ENCODE data around the gene SLC25A53.
"Not testable (repeated sequence)": the region's sequence is repeated elsewhere in the genome, so short reads cannot be mapped to it uniquely, and the experiment has no call there.

SLC25A53 gene

DNA sequence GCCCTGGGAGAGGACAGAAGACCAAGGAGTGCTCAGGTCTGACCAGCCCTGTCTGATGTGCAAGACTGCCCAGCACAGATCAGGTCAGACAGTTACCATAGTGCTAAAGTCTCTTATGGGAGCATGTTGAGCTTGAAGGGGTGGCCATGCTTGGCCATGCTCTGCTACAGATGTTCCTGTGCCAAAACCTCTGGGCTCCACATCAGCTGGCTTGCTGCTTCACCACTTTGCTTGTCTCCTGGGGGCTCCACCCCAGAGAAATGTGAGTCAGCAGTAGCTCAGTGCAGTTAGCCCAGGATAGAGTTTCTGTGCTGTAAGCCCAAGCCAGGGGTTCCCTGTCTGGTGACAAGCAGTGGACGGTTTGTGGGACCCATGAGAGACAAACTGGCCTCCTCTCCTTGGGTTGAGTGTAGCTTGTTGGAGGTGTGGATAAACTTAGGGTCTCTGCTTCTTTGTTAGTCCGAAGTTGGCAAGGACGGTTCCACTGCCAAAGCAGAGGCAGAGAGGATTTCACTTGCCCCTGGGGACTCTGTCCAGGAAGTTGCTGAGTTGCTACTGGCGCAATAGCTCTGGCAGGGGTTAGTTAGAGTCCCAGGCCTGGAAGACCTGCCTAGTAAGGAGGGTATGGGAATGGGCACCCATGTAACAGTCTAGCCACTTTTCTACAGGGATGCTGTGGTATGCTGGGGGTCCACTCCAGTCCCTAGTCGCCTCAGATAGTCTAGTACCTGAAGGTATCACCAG lies 72.1 kb downstream of the SLC25A53 start:
- no peak for TF ChIP-seq CTCF (conservative IDR thresholded peaks at IDR 0.05)
- H3K27ac ChIP-seq = no peak overlapping the region

DNA sequence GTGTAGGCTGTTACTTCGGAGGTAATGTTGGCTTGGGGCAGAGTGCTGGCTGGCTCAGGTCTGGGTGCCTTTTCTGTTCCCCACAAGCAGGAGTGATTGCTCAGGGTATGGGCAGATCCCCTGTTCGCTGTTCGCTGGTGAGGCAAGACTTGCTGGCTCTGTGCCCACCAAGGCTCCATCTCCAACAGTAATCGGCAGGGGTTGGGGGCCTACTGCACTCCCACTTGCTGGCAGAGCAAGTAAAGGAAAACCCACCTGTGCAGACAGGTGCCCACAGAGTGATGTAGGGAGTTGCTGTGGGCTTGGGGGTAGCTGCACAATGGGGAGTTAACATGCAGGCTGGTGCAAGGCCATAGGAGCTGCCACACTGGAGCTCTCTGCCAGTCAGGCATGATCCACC lies 72.7 kb downstream of the SLC25A53 start:
- TF ChIP-seq CTCF (conservative IDR thresholded peaks at IDR 0.05) = no peak
- no peak overlapping the region for H3K27ac ChIP-seq

DNA sequence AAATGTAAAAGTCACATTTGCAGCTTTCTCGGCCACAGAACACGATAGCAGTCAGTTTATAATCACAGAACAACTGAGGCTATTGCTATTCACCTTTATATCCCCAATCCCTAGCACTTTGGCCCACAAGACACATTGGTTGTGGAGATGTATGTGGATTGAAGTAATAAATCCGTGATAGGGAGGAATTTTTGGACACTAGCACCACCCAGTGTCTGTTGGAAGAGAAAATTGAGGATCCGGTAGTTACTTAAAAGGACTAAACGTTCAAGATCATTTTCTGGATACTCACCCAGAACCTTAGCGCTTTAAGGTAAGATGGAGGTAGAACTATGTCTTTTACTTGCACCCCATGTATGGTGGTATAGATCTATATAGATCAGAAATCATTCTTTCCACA lies 79.0 kb downstream of the SLC25A53 start:
- H3K27ac ChIP-seq = not testable (repeated sequence)

DNA sequence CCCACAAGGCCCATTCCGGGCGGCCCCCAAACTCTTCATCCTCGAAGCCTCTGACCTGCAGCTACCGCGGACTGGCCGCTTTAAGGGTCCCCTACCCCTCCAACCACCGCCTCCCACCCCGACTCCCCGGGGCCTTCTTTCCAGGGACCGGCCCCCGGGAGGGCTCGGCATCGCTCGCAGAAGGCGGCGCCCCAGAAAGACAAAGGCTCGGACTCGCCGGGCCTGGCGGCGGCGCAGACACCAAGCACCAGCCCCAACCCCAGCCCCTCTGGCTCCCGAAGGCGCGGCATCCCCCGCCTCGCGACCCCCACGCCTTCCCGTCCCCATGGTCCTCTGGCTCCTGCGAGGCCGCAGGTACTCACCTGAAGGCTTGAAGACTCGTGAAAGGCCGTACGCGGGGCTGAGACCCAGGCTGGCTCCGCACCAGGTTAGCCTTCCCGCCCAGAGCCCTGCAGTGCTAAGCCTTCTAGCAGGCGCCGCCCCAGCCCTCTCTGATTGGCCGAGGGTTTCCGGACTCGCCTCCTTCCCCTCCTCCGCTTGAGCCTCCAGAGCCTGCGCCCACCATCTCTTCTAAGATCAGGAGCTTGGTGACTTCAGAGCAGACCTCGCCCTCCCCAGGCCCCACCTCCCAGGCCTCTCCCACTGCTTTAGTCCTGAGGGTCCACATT lies 80.9 kb downstream of the SLC25A53 start, which contains the start of gene TMSB15C:
Gene TMSB15C, minus strand, starts transcription at position 459 of the 668 bp plus-strand sequence.
- not testable (repeated sequence) for H3K27ac ChIP-seq

DNA sequence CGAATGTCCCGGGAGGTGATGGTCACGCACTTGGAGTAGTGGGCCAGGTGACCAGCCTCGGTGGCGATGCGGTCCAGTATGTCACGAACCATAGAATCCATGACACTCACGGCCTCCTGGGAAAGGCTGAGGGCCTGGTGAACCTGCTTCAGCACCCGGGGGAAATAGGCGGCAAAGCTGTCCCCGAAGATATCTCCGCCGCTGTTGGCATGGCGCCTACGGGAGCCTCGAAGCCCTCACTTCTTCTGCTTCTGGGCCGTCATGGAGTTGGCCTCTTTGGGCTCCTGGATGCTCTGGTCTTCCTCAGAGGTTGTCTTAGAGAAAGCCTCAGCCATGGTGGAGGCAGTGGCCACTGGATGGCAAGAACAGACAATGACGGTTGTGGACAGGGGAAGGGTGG lies 94.2 kb downstream of the SLC25A53 start:
- H3K27ac ChIP-seq = not testable (repeated sequence)

- not testable (repeated sequence) for H3K27ac ChIP-seq
Observed at GRCh38 chrX:104054956-104055355, 101.9 kb downstream of the SLC25A53 start.

All from VCaP (cell line).